Esophagus squamous epithelium (tissue), 5 donors: ENCODE measurements around the gene KIF26B. TPM values are rescaled to one million over a fixed set of nuclear protein-coding genes. Genes with fewer than 3 reads are reported as not detected.

Experiments
- DNase-seq: peaks from one replicate; lab custom pipeline; 2025; lab: John Stamatoyannopoulos, UW
- H3K27ac ChIP-seq, 4 donors: fragments of 200-600 bp; sonication (generic); one replicate each; pipeline ENCODE4 v1.5.1; 2016 to 2019; ENCODE audit warnings: mild to moderate bottlenecking in 1 of 4
- H3K27me3 ChIP-seq, 4 donors: fragments of 200-600 bp; sonication (generic); 1 replicate in 3 of 4; 2 replicates in 1 of 4; pipeline versions ENCODE4 v1.5.1 to v1.6.0; 2017 to 2021; ENCODE audit warnings: antibody characterized with exemption in 1 of 4
- H3K36me3 ChIP-seq, 3 donors: fragments of 200-600 bp; sonication (generic); one replicate each; pipeline ENCODE4 v1.5.1; 2016 to 2019
- H3K4me1 ChIP-seq, 3 donors: fragments of 200-600 bp; sonication (generic); one replicate each; pipeline ENCODE4 v1.5.1; 2017 to 2019
- H3K4me3 ChIP-seq, 4 donors: fragments of 200-600 bp; sonication (generic); 1 replicate in 3 of 4; 2 replicates in 1 of 4; pipeline ENCODE4 v1.5.1; 2016 to 2019; ENCODE audit warnings: mild to moderate bottlenecking in 2 of 4, moderate library complexity in 1 of 4
- H3K9me3 ChIP-seq, 3 donors: fragments of 200-600 bp; sonication (generic); one replicate each; pipeline ENCODE4 v1.5.1; 2016 to 2019
- POLR2A ChIP-seq, 4 donors: fragments of 450-650 bp; IDR thresholded peaks; one replicate each; pipeline ENCODE4 v1.6.1; 2017; ENCODE audit warnings: antibody characterized with exemption in 4 of 4, mild to moderate bottlenecking in 4 of 4, moderate library complexity in 3 of 4
- WGBS, 2 donors: methylation state at CpG; one replicate each; pipeline ENCODE4 v1.1.5; 2018; 5-methylcytosine and 5-hydroxymethylcytosine counted together
- intact Hi-C: fragments of 100-400 bp; cut with DNase I; formaldehyde crosslinking; loops from one replicate; pipeline ENCODE4 v1.15.0; 2022
- total RNA-seq, 4 donors: library from RNA; depleted of rRNA; stranded (reverse); fragments of >200 nt; gene quantifications; one replicate each; pipeline ENCODE4 v1.1.0, GENCODE V29; 2016
- TF ChIP-seq, protein P1 (sequence below), 6 experiments: fragments of 450-650 bp in 4 of 6; fragments of 200-600 bp in 2 of 6; sonication (generic) in 2 of 6; IDR thresholded peaks; one replicate each; pipeline ENCODE4 v1.5.1; 2016 to 2019; ENCODE audit warnings: antibody characterized with exemption in 6 of 6, mild to moderate bottlenecking in 4 of 6, moderate library complexity in 4 of 6
- donor health status: DM: yes; HTN: yes; CAD: no.

Gene KIF26B
- total RNA-seq, 4 donors from 2014 or later = 0.23 to 2.7 (median 1.0) TPM

GRCh38 chr1:245583575-245584330 lies 429.0 kb downstream of the KIF26B start:
- Histone ChIP-seq H3K27me3 (no peaks in the 10 kb centered on the region), H3K36me3 (no peaks in the 10 kb centered on the region), H3K9me3 (no peaks in the 10 kb centered on the region), H3K4me1 (no peaks in the 10 kb centered on the region), H3K27ac (no peak overlapping the region), H3K4me3 (no peak overlapping the region)
- intact Hi-C loops = no loop called here
- TF ChIP-seq, protein P1, sequence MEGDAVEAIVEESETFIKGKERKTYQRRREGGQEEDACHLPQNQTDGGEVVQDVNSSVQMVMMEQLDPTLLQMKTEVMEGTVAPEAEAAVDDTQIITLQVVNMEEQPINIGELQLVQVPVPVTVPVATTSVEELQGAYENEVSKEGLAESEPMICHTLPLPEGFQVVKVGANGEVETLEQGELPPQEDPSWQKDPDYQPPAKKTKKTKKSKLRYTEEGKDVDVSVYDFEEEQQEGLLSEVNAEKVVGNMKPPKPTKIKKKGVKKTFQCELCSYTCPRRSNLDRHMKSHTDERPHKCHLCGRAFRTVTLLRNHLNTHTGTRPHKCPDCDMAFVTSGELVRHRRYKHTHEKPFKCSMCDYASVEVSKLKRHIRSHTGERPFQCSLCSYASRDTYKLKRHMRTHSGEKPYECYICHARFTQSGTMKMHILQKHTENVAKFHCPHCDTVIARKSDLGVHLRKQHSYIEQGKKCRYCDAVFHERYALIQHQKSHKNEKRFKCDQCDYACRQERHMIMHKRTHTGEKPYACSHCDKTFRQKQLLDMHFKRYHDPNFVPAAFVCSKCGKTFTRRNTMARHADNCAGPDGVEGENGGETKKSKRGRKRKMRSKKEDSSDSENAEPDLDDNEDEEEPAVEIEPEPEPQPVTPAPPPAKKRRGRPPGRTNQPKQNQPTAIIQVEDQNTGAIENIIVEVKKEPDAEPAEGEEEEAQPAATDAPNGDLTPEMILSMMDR (IDR thresholded peaks at IDR 0.05) = no peak
- TF ChIP-seq POLR2A (IDR thresholded peaks at IDR 0.05) = no peak
- 71 to 74% methylated on average over 15 of the region's 15 CpGs for WGBS, 2 donors
- no peak for DNase-seq

- H3K27me3 ChIP-seq = no peaks in the 10 kb centered on the region
- intact Hi-C loops = no loop called here
- TF ChIP-seq, protein P1 (IDR thresholded peaks at IDR 0.05) = no peak
- TF ChIP-seq POLR2A (IDR thresholded peaks at IDR 0.05) = no peak
- H3K9me3 ChIP-seq = no peaks in the 10 kb centered on the region
- 61 to 63% methylated on average over 11 of the region's 11 CpGs for WGBS, 2 donors
- DNase-seq = no peak
- no peaks in the 10 kb centered on the region for H3K4me1 ChIP-seq
- no peaks in the 10 kb centered on the region for H3K36me3 ChIP-seq
- H3K4me3 ChIP-seq = no peak overlapping the region
- H3K27ac ChIP-seq = no peak overlapping the region
Measured at GRCh38 chr1:245585252-245585959, 430.6 kb downstream of the KIF26B start.

GRCh38 chr1:245587435-245588115 lies 432.8 kb downstream of the KIF26B start:
- Histone ChIP-seq H3K4me3 (no peak overlapping the region), H3K9me3 (no peaks in the 10 kb centered on the region), H3K27ac (no peak overlapping the region), H3K27me3 (no peaks in the 10 kb centered on the region), H3K36me3 (no peaks in the 10 kb centered on the region), H3K4me1 (no peaks in the 10 kb centered on the region)
- 72 to 81% methylated on average over 8 to 10 of the region's 11 CpGs for WGBS, 2 donors
- TF ChIP-seq, protein P1 (IDR thresholded peaks at IDR 0.05) = no peak
- no peak for TF ChIP-seq POLR2A (IDR thresholded peaks at IDR 0.05)
- intact Hi-C loops = no loop called here
- DNase-seq = no peak

GRCh38 chr1:245588116-245588639 lies 433.4 kb downstream of the KIF26B start:
- Histone ChIP-seq H3K4me3 (no peak overlapping the region), H3K27me3 (no peaks in the 10 kb centered on the region), H3K4me1 (no peaks in the 10 kb centered on the region), H3K27ac (no peak overlapping the region), H3K36me3 (no peaks in the 10 kb centered on the region), H3K9me3 (no peaks in the 10 kb centered on the region)
- TF ChIP-seq POLR2A (IDR thresholded peaks at IDR 0.05) = no peak
- TF ChIP-seq, protein P1 (IDR thresholded peaks at IDR 0.05) = no peak
- no peak for DNase-seq
- WGBS, 2 donors = 75 to 85% methylated on average over 10 of the region's 10 CpGs
- intact Hi-C loops = no loop called here
